Measurements from ENCODE around the gene EPHA8.

GRCh38 chr1:22527555-22528296 lies 35.6 kb upstream of the EPHA8 start:
- no peak for TF ChIP-seq POLR2A (IDR thresholded peaks at IDR 0.05; ENCODE audit: low read depth)
- TF ChIP-seq, protein P1, sequence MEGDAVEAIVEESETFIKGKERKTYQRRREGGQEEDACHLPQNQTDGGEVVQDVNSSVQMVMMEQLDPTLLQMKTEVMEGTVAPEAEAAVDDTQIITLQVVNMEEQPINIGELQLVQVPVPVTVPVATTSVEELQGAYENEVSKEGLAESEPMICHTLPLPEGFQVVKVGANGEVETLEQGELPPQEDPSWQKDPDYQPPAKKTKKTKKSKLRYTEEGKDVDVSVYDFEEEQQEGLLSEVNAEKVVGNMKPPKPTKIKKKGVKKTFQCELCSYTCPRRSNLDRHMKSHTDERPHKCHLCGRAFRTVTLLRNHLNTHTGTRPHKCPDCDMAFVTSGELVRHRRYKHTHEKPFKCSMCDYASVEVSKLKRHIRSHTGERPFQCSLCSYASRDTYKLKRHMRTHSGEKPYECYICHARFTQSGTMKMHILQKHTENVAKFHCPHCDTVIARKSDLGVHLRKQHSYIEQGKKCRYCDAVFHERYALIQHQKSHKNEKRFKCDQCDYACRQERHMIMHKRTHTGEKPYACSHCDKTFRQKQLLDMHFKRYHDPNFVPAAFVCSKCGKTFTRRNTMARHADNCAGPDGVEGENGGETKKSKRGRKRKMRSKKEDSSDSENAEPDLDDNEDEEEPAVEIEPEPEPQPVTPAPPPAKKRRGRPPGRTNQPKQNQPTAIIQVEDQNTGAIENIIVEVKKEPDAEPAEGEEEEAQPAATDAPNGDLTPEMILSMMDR (IDR thresholded peaks at IDR 0.05) = peak in 2 of 3 experiments; percentile 12 to 15
- TF ChIP-seq EP300 (IDR thresholded peaks at IDR 0.05) = no peak
- TF ChIP-seq POLR2AphosphoS5 (IDR thresholded peaks at IDR 0.05) = no peak
